K562 (cell line): ENCODE results near the gene TMEM170A. TPM values are rescaled to one million over a fixed set of nuclear protein-coding genes. Genes with fewer than 3 reads are reported as not detected.

Experiments
- FOSL1 ChIP-seq: fragments of 200-800 bp; sonication (Bioruptor generic); conservative IDR thresholded peaks from 2 replicates; pipeline ENCODE4 v1.6.1; 2016; ENCODE audit warnings: missing genetic modification characterization, missing compliant biosample characterization
- HNRNPK ChIP-seq: fragments of 200-400 bp; formaldehyde crosslinking; IDR thresholded peaks from one replicate; pipeline ENCODE4 v1.6.1; 2018; ENCODE audit warnings: mild to moderate bottlenecking, low read depth, low read length; ENCODE audit not compliant: poor library complexity, severe bottlenecking
- JUND ChIP-seq, 2 experiments: IDR thresholded peaks; 2 replicates in 1 of 2; 3 replicates in 1 of 2; pipeline ENCODE4 v1.6.1; 2011; ENCODE audit warnings: borderline replicate concordance in 2 of 2, low read depth in 2 of 2, low read length in 2 of 2, improper control_type of control experiment in 1 of 2, missing biosample characterization in 1 of 2, missing genetic modification characterization in 1 of 2, missing genetic modification reagents in 1 of 2
- KLF13 ChIP-seq: fragments of 450-650 bp; IDR thresholded peaks from 2 replicates; pipeline ENCODE4 v1.6.1; 2016; ENCODE audit warnings: missing genetic modification characterization, low read depth, mild to moderate bottlenecking, missing compliant biosample characterization, moderate library complexity, borderline replicate concordance
- ZFP1 ChIP-seq: fragments of 450-650 bp; formaldehyde crosslinking; IDR thresholded peaks from 2 replicates; pipeline ENCODE4 v1.4.0; 2020; ENCODE audit warnings: mild to moderate bottlenecking, mixed read lengths
- polyA plus RNA-seq, 8 experiments: library from polyadenylated mRNA; depleted of rRNA in 4 of 8; stranded (reverse) in 5 of 8; unstranded in 3 of 8; fragments of >200 nt; fragmentation: Nextera tagmentation in 2 of 8; fragmentation: Illumina TruSeq in 1 of 8; extraction: Ambion mirVana in 2 of 8; extraction: Trizol in 1 of 8; gene quantifications; 2 replicates each; pipeline versions ENCODE4 v1.2.1 to v1.2.3, GENCODE V29; 2011 to 2014; ENCODE audit warnings: inconsistent platforms in 1 of 8, missing spikeins in 1 of 8
- total RNA-seq, 7 experiments: library from RNA; depleted of rRNA in 6 of 7; stranded (reverse); fragments of >200 nt in 6 of 7; fragmentation: Illumina TruSeq in 2 of 7; extraction: Trizol in 2 of 7; gene quantifications; 2 replicates each; pipeline versions ENCODE4 v1.2.1 to v1.2.3, GENCODE V29; 2011 to 2021; ENCODE audit warnings: low replicate concordance in 1 of 7
- TF ChIP-seq, protein P1 (sequence below): fragments of 450-650 bp; IDR thresholded peaks from 2 replicates; pipeline ENCODE4 v1.6.1; 2016; ENCODE audit warnings: mild to moderate bottlenecking, moderate library complexity

Gene TMEM170A
- total and polyA plus RNA-seq, 9 of the 15 experiments (the other 6 are each of a cell fraction or from before 2014, with no cell fraction given), result 6.1 to 30.2 (median 15.0) TPM

DNA sequence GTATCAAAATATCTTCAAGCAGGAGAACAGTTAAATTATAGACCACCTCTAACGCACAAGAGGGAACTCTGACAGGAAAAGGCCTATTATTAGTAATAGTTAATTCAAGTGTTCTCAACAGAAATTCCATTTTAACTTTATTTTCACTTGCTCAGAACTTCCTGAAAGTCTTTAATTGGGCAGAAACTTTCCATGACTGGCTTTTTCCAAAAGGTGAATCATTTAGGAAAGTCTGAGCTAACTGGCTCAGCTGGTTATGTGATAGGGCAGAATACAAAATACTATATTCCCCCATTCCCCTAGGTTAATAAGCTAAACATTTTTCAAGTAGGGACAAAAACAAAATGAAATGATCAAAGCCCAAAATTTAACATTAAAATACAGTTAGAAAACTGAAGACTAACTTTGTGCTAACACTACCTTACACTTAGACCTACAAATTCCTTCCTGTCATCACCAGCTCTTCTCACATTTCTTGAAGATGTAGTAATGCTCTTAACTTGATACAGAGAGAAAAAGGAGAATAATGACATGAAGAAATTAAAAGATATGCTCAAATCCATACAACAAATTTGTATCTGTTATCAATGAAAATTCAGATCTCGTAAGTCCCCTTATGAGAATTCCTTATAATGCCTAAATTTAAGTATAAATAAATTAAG, 62.2 kb downstream of the TMEM170A start (continued):
- TF ChIP-seq, protein P1, sequence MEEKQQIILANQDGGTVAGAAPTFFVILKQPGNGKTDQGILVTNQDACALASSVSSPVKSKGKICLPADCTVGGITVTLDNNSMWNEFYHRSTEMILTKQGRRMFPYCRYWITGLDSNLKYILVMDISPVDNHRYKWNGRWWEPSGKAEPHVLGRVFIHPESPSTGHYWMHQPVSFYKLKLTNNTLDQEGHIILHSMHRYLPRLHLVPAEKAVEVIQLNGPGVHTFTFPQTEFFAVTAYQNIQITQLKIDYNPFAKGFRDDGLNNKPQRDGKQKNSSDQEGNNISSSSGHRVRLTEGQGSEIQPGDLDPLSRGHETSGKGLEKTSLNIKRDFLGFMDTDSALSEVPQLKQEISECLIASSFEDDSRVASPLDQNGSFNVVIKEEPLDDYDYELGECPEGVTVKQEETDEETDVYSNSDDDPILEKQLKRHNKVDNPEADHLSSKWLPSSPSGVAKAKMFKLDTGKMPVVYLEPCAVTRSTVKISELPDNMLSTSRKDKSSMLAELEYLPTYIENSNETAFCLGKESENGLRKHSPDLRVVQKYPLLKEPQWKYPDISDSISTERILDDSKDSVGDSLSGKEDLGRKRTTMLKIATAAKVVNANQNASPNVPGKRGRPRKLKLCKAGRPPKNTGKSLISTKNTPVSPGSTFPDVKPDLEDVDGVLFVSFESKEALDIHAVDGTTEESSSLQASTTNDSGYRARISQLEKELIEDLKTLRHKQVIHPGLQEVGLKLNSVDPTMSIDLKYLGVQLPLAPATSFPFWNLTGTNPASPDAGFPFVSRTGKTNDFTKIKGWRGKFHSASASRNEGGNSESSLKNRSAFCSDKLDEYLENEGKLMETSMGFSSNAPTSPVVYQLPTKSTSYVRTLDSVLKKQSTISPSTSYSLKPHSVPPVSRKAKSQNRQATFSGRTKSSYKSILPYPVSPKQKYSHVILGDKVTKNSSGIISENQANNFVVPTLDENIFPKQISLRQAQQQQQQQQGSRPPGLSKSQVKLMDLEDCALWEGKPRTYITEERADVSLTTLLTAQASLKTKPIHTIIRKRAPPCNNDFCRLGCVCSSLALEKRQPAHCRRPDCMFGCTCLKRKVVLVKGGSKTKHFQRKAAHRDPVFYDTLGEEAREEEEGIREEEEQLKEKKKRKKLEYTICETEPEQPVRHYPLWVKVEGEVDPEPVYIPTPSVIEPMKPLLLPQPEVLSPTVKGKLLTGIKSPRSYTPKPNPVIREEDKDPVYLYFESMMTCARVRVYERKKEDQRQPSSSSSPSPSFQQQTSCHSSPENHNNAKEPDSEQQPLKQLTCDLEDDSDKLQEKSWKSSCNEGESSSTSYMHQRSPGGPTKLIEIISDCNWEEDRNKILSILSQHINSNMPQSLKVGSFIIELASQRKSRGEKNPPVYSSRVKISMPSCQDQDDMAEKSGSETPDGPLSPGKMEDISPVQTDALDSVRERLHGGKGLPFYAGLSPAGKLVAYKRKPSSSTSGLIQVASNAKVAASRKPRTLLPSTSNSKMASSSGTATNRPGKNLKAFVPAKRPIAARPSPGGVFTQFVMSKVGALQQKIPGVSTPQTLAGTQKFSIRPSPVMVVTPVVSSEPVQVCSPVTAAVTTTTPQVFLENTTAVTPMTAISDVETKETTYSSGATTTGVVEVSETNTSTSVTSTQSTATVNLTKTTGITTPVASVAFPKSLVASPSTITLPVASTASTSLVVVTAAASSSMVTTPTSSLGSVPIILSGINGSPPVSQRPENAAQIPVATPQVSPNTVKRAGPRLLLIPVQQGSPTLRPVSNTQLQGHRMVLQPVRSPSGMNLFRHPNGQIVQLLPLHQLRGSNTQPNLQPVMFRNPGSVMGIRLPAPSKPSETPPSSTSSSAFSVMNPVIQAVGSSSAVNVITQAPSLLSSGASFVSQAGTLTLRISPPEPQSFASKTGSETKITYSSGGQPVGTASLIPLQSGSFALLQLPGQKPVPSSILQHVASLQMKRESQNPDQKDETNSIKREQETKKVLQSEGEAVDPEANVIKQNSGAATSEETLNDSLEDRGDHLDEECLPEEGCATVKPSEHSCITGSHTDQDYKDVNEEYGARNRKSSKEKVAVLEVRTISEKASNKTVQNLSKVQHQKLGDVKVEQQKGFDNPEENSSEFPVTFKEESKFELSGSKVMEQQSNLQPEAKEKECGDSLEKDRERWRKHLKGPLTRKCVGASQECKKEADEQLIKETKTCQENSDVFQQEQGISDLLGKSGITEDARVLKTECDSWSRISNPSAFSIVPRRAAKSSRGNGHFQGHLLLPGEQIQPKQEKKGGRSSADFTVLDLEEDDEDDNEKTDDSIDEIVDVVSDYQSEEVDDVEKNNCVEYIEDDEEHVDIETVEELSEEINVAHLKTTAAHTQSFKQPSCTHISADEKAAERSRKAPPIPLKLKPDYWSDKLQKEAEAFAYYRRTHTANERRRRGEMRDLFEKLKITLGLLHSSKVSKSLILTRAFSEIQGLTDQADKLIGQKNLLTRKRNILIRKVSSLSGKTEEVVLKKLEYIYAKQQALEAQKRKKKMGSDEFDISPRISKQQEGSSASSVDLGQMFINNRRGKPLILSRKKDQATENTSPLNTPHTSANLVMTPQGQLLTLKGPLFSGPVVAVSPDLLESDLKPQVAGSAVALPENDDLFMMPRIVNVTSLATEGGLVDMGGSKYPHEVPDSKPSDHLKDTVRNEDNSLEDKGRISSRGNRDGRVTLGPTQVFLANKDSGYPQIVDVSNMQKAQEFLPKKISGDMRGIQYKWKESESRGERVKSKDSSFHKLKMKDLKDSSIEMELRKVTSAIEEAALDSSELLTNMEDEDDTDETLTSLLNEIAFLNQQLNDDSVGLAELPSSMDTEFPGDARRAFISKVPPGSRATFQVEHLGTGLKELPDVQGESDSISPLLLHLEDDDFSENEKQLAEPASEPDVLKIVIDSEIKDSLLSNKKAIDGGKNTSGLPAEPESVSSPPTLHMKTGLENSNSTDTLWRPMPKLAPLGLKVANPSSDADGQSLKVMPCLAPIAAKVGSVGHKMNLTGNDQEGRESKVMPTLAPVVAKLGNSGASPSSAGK, result no peak
- TF ChIP-seq ZFP1 (CRISPR knock-in tag) (0 out of 2 replicates have a peak, but pooled peaks have one; percentile 8), KLF13 (no peak), FOSL1 (tag) (peak; percentile 70), JUND (IDR thresholded peaks at IDR 0.05; ENCODE audit: borderline replicate concordance, low read depth, low read length) (no peak), JUND (tag; IDR thresholded peaks at IDR 0.05; ENCODE audit: borderline replicate concordance, low read depth, low read length) (peak; percentile 18; the same call in 1 of the 3 replicates), HNRNPK (no peak)
